ENCODE results near the gene PIK3R2. TPM values are rescaled to one million over a fixed set of nuclear protein-coding genes. Genes with fewer than 3 reads are reported as not detected.
"Not testable (repeated sequence)": the region's sequence is repeated elsewhere in the genome, so short reads cannot be mapped to it uniquely, and the experiment has no call there.

The PIK3R2 gene
- total RNA-seq, 1 donor from 2014 or later, result 1.6 TPM

DNA sequence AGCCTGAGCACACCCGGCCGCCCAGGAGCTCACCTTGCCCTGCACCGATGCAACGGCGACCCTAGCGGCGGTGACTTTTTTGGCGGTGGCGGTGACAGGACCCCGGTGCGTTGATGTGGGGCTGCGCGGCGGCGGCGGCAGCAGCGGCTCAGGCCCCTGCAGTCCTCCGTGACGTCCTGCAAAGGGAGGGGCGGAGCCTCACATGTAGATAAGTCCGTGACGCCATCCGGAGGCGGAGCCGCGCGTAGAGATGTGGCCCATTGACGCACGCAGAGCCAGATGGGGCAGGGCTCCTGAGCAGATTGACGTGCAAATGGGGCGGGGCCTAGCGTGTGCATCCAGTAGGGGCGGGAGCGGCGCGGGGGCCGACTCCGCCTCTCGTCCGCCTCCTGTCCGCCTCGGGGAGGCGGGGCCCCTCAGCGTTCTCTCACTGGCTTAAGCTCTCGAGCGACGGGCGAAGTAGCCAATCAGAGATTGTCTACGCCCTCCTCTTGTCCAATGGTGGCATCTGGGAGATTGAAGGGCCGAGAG lies 51.0 kb downstream of the PIK3R2 start, which contains the start of gene RAB3A:
Gene RAB3A (minus strand): TSS at position 180 of the 531 bp plus-strand sequence. CDS start 1,302 bp downstream, outside the sequence.
- DNase-seq (ENCODE audit: low read depth in 2 of 2), result peak; percentile 100

DNA sequence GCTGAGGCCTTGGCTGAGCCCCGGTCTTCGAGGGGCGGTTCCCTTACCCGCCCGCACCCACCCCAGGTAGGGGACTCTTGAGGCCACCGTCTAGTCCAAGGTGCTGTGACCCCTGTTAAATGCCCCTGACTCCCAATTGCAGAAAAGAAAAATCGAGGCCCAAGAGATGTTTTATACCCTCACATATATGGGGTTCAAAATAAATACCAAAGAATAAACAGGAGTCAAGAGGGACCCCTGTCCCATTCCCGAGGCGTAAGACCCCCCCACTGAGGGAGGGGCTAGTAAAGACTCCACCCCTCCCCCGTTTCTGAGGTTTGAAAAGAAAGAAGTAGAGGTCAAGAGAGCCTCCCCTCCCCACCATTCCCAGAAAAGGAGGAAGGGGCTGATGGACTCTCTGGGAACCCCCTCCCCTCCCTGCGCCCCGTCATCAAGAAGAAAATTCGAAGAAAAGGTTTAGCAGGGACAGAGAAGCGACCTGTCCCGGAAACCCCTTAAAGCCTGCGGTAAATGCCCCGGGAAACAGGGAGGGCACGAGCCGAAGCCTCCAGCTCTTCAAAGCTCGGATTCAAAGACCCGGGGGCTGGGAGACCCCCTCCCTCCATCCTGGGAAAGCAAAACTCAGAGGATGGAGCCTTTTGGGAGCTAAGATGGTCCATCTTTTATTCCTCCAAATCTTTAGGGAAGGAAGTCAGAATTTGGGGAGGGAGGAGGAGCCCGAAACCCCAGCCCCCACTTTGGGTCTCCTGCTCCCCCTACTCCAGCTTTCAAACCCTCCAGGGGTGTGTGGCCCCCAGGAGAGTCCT lies 51.6 kb downstream of the PIK3R2 start:
- peak in 1 of 2 donors; percentile 51 for DNase-seq (ENCODE audit: low read depth in 2 of 2)

DNA sequence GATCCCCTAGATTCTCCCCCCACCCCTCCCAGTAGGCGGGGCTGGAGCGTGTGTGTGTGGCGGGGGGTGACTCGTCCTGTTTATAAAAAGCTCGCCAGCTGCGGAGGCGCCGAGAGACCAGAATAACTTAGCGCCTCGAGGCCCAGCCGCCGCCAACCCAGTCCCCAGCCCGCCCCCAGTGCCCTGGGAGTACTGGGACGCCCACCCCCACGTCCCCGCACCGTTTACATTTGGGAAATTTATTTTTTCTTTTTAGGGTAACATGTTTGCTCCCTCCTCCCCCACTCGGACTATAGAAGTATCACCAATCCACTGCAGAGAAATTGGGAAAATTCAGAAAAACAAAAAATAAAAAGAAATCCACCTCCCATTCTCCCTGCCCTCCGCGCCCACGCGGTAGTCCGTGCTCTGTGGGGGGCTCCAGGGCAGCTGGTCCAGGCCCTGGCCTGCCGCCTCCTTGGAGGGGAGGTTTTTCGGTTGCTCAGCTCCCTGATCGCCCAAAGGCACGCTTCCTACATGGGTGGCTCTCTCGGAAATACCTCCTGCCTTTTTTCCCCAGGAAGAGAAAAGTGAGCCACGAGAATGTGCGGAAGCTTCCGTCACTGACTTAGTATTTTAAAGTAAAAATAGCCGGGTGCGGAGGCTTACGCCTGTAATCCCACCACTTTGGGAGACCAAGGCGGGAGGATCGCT lies 52.4 kb downstream of the PIK3R2 start:
- DNase-seq (ENCODE audit: low read depth in 2 of 2), result peak; percentile 75 to 82

DNA sequence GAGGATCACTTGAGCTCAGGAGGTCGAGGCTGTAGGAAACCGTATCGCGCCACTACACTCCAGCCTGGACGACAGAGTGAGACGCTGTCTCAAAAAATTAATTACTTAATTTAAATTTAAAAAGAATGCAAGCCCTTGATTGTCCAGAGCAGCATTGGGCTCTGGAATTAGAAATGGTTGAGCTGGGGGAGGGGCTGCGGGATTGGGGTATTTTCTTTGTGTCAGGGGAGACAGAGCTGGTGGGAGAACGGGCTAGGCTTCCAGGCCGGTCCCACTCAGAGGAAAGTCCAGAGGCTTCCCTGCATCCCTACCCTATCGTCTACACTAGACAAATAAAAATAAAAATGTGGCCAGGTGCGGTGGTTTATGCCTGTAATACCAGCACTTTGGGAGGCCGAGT lies 53.1 kb downstream of the PIK3R2 start:
- DNase-seq (ENCODE audit: low read depth in 2 of 2), result no peak

DNA sequence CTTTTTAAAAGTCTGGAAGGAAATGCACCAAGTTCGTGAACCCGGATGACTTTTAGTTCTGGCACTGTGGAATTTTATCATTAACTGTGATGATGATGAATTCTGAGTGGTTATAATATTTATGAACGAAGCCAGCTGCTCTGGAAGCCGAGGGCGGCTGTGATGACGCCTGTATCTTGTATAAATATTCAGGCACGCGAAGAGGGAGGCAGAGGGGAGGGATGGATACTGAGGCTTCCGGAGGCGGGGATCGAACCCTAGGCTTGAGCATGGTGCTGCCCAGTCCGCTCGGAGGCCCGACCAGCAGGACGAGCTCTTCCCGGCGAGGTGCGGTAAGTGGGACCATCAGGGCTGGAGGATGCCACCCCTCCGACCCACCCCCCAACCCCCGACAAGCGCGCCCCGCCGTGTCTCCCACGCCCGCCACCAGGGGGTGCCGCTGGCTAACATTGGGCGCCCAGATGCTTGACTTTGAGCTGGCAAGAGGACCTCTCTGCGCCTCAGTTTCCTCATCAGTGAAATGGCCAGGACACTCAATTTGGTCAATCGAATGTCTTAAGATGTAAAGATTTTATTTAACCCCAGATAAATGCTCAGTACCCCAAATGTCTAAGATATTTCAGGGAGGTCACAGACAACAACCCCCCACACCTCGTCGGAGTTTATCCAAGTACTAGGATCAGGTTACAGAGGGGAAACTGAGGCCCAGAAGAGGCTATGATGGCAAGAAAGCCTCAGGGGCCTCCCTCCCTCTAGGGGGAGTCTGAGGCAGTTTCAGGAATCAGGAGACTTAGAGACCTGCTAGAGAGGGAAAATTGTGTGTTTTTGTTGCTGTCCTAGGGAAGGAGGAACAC lies 55.4 kb downstream of the PIK3R2 start:
- peak; percentile 30 to 51 for DNase-seq (ENCODE audit: low read depth in 2 of 2)

DNA sequence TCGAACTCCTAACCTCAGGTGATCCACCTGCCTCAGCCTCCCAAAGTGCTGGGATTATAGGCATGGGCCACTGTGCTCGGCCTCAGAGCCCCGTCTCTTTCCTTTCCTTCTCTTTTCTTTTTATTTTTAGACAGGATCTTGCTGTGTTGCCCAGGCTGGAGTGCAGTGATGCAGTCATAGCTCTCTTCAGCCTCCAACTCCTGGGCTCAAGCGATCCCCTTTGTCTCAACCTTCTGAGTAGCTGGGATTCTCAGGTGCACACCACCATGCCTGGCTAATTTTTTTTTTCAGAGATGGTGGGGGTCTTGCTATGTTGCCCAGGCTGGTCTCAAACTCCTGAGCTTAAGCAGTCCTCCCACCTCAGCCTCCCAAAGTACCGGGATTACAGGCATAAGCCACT lies 56.9 kb downstream of the PIK3R2 start:
- not testable (repeated sequence) for DNase-seq (ENCODE audit: low read depth in 2 of 2)

DNA sequence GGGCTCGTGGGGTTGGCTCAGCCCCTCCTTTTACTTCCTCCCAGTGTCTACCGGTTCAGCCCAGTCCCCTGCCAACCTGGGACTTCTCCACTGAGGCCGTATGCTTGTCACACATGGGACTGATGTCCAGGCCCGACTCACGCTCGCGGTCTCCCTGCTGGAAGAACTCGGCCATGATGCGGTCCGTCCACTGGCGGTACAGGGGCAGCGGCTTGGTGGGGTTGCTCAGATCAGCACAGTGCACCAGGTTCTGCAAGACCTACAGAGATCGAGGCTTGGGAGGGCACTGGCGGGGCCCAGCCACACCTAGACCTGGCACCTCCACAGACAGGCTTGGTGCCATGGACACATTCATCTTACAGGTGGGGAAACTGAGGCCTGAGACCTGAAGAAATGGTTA lies 58.7 kb downstream of the PIK3R2 start:
- DNase-seq (ENCODE audit: low read depth in 2 of 2), result no peak

DNA sequence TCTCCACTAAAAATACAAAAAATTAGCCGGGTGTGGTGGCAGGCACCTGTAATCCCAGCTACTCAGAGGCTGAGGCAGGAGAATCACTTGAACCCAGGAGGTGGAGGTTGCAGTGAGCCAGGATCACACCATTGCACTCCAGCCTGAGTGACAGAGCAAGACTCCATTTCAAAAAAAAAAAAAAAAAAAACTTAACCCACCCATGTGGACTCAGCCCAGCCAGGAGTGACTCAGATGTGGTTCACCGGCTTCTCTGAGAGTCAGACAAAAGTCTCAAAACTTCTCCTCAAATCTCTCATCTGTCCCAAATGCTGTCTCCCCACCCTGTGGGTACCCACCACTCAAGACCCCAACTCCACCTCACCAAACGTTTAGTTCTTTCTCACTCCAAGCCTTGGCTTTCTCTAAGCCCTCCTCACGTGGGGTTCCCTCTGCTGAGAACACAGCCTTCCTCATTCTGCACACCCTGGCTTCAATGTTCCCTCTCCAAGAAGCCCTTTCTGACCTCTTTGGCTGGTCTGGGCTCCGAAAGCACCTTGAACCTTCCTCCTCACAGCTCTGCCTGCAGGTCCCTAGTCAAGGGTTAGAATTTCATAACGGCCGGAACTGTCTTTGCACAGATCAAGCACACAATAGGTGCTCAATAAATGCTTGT lies 61.9 kb downstream of the PIK3R2 start:
- DNase-seq (ENCODE audit: low read depth in 2 of 2), result no peak

DNA sequence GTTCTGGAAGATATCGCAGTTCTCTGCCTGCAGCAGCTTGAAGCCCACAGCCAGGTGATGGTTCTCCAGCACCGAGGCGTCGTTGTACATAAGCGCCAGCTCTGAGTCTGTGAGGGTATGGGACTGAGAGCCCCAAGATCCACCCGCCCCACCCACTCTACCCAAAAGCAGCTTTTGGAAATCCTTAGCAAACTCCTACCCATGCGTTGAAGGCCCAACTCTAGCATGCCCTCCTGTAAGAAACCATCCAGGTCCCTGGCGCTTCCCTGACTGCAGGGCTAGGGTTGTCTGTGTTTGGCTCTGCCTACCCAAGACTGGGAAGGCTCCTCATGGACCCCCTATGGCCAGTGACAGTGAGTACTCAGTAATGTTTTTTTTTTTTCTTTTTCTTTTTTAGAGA lies 63.8 kb downstream of the PIK3R2 start:
- no peak for DNase-seq (ENCODE audit: low read depth in 2 of 2)

DNA sequence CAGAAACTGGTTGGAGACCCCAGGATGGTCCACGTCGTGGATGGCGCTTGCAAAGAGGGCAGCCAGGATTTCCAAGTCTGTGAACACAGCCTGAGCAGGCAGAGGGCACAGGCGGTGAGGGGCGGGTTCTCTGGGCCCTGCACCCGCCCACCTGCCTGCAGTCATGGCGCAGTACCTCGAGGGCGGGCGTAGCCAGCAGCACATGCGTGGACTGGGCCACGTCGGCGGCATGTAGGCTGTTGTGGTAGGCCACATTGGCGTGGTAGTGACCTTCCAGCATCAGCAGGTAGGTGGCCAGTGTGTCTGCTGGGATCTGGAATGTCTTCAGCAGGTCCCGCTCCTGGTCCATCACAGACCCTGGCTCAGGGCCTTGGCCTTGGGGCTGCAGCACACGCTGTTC lies 65.2 kb downstream of the PIK3R2 start:
- no peak for DNase-seq (ENCODE audit: low read depth in 2 of 2)

DNA sequence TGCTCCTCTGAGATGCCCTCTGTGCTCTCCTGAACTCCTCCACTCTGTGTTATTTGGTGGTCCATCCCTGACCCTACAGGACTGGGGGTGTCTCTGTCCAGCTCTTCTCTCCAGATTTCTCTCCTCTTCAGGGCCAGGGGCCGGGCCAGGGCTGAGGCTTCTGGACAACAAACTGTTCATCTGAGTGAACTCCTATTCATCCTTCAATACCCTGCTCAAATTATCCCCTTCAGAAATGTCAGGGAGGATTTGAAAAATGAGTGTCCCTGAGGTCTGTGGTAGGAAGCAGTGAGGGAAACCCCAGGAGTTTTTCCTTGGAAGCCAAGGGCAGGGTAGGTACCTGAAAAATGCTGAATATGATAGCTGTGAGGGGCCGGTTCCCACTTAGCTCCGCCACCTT lies 65.6 kb downstream of the PIK3R2 start:
- no peak for DNase-seq (ENCODE audit: low read depth in 2 of 2)

Other genes starting within 250 kb of the PIK3R2 start
- gene CCDC124, start 220.1 kb upstream of the PIK3R2 start, total RNA-seq, result 29.0 and 33.1 TPM in 2 replicates
- under 0.01 and 0.22 TPM in 2 replicates for gene KCNN1, start 186.1 kb upstream of the PIK3R2 start, total RNA-seq
- gene ARRDC2, start 145.0 kb upstream of the PIK3R2 start, total RNA-seq, result 42.5 and 115 TPM in 2 replicates
- under 0.01 and 0.22 TPM in 2 replicates for gene IL12RB1, start 66.2 kb upstream of the PIK3R2 start, total RNA-seq
- gene MAST3, start 55.4 kb upstream of the PIK3R2 start, total RNA-seq, result 1.1 and 2.0 TPM in 2 replicates
- gene IFI30, start 20.6 kb downstream of the PIK3R2 start, total RNA-seq, result 4.4 TPM in 2 replicates
- 6.3 and 8.1 TPM in 2 replicates for gene MPV17L2, start 40.1 kb downstream of the PIK3R2 start, total RNA-seq
- gene RAB3A, start 50.9 kb downstream of the PIK3R2 start, total RNA-seq, result 0.22 and 0.40 TPM in 2 replicates
- under 0.01 TPM in 2 replicates for gene PDE4C, start 73.3 kb downstream of the PIK3R2 start, total RNA-seq
- gene IQCN, start 121.3 kb downstream of the PIK3R2 start, total RNA-seq, result under 0.01 TPM in 2 replicates
- gene JUND, start 128.5 kb downstream of the PIK3R2 start, total RNA-seq, result 55.4 and 117 TPM in 2 replicates
- gene LSM4, start 169.9 kb downstream of the PIK3R2 start, total RNA-seq, result 86.1 and 110 TPM in 2 replicates
- 12.1 and 14.8 TPM in 2 replicates for gene PGPEP1, start 187.4 kb downstream of the PIK3R2 start, total RNA-seq
- gene GDF15, start 233.0 kb downstream of the PIK3R2 start, total RNA-seq, result 70.0 and 104 TPM in 2 replicates
- gene LRRC25, start 244.5 kb downstream of the PIK3R2 start, total RNA-seq, result not detected in 2 replicates

All from lung microvascular endothelial cell (primary cell).